Panc1 (cell line): ENCODE data around the gene SWI5. TPM values are rescaled to one million over a fixed set of nuclear protein-coding genes. Genes with fewer than 3 reads are reported as not detected.

ENCODE experiments used
- ATAC-seq: fragments of 200-7000 bp; cut with Tn5 transposase; 2 replicates; pipeline ENCODE4 v1.9.1; 2020; ENCODE audit warnings: mild to moderate bottlenecking, moderate library complexity
- BruUV-seq: library from RNA; stranded (reverse); fragments of 400-500 nt; replicated peaks from 2 replicates; lab custom pipeline; 2021; lab: Mats Ljungman, UMichigan
- CTCF ChIA-PET: fragments of 300-600 bp; sonication (Branson Sonifier 250); formaldehyde crosslinking; loops from one replicate; lab custom pipeline; 2022; ENCODE audit warnings: antibody characterized with exemption; lab: Charles Lee
- POLR2A ChIA-PET: fragments of 300-600 bp; sonication (Branson Sonifier 250); formaldehyde crosslinking; loops from one replicate; lab custom pipeline; 2022; ENCODE audit warnings: antibody characterized with exemption; lab: Charles Lee
- DNase-seq: peaks from one replicate; pipeline ENCODE4 v3.0.0-alpha.2; 2010; ENCODE audit warnings: low read depth, low spot score
- H3K27ac ChIP-seq: 2 replicates; pipeline ENCODE4 v1.5.1; 2011; ENCODE audit warnings: mild to moderate bottlenecking, low read length, inconsistent platforms
- H3K27me3 ChIP-seq: fragments of 200-500 bp; sonication (Bioruptor generic); 2 replicates; pipeline ENCODE4 v1.6.0; 2014; ENCODE audit warnings: low read length, inconsistent platforms; ENCODE audit not compliant: control insufficient read depth, insufficient read depth
- H3K36me3 ChIP-seq: fragments of 200-500 bp; sonication (Bioruptor generic); 2 replicates; pipeline ENCODE4 v1.5.1; 2014; ENCODE audit warnings: inconsistent platforms, mild to moderate bottlenecking, low read length, moderate library complexity; ENCODE audit not compliant: control insufficient read depth, insufficient read depth
- H3K4me1 ChIP-seq: 2 replicates; pipeline ENCODE4 v1.5.1; 2011; ENCODE audit warnings: inconsistent platforms, mild to moderate bottlenecking, low read length, moderate library complexity; ENCODE audit not compliant: control insufficient read depth, insufficient read depth
- H3K4me3 ChIP-seq, 2 experiments: 2 replicates each; pipeline ENCODE4 v1.5.1; 2011 to 2012; ENCODE audit warnings: low read depth in 2 of 2, low read length in 2 of 2, mild to moderate bottlenecking in 2 of 2, inconsistent platforms in 1 of 2, moderate library complexity in 1 of 2
- H3K9me3 ChIP-seq: fragments of 200-500 bp; sonication (Bioruptor generic); 2 replicates; pipeline ENCODE4 v1.5.1; 2014; ENCODE audit warnings: low read depth, mild to moderate bottlenecking, inconsistent platforms, low read length, moderate library complexity; ENCODE audit not compliant: control insufficient read depth, insufficient read depth
- POLR2AphosphoS5 ChIP-seq: IDR thresholded peaks from 2 replicates; pipeline ENCODE4 v1.6.1; 2012; ENCODE audit warnings: mild to moderate bottlenecking, low read depth, low read length, moderate library complexity
- REST ChIP-seq, 2 experiments: IDR thresholded peaks; 2 replicates each; pipeline ENCODE4 v1.6.1; 2011 to 2012; ENCODE audit warnings: low read depth in 2 of 2, control low read depth in 1 of 2, low read length in 1 of 2, mild to moderate bottlenecking in 1 of 2, moderate library complexity in 1 of 2; ENCODE audit not compliant: insufficient read depth in 1 of 2
- SIN3A ChIP-seq: IDR thresholded peaks from 2 replicates; pipeline ENCODE4 v1.6.1; 2012; ENCODE audit warnings: low read depth, mild to moderate bottlenecking, low read length, moderate library complexity, borderline replicate concordance; ENCODE audit not compliant: insufficient read depth
- TCF7L2 ChIP-seq: IDR thresholded peaks from 2 replicates; pipeline ENCODE4 v1.6.1; 2011; ENCODE audit warnings: mild to moderate bottlenecking, low read depth, low read length, inconsistent platforms
- in situ Hi-C: cut with HindIII; loops from 2 replicates; pipeline ENCODE4 v1.10.0; 2016; ENCODE audit warnings: low sequenced_read_pairs, low pct_unique_long_range_greater_than_20kb
- intact Hi-C: fragments of 100-400 bp; cut with micrococcal nuclease; formaldehyde crosslinking; loops from one replicate; pipeline ENCODE4 v1.10.0; 2022; ENCODE audit not compliant: unreplicated experiment
- total RNA-seq: library from RNA; stranded (reverse); gene quantifications from one replicate; pipeline ENCODE4 v1.2.1, GENCODE V29; 2021; ENCODE audit not compliant: unreplicated experiment
- TF ChIP-seq, protein P1 (sequence below): fragments of 450-650 bp; IDR thresholded peaks from 2 replicates; pipeline ENCODE4 v1.5.1; 2017; ENCODE audit warnings: mild to moderate bottlenecking

SWI5 gene
- total RNA-seq, 1 experiment from 2014 or later: 28.3 TPM

GRCh38 chr9:128250839-128251731 lies 25.0 kb upstream of the SWI5 start:
- TF ChIP-seq TCF7L2 (no peak), REST (IDR thresholded peaks at IDR 0.05; ENCODE audit: insufficient read depth in 1 of 2, low read depth in 2 of 2, low read length in 1 of 2) (no peak), POLR2AphosphoS5 (no peak), SIN3A (no peak)
- TF ChIP-seq, protein P1, sequence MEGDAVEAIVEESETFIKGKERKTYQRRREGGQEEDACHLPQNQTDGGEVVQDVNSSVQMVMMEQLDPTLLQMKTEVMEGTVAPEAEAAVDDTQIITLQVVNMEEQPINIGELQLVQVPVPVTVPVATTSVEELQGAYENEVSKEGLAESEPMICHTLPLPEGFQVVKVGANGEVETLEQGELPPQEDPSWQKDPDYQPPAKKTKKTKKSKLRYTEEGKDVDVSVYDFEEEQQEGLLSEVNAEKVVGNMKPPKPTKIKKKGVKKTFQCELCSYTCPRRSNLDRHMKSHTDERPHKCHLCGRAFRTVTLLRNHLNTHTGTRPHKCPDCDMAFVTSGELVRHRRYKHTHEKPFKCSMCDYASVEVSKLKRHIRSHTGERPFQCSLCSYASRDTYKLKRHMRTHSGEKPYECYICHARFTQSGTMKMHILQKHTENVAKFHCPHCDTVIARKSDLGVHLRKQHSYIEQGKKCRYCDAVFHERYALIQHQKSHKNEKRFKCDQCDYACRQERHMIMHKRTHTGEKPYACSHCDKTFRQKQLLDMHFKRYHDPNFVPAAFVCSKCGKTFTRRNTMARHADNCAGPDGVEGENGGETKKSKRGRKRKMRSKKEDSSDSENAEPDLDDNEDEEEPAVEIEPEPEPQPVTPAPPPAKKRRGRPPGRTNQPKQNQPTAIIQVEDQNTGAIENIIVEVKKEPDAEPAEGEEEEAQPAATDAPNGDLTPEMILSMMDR: no peak
- H3K4me1 ChIP-seq: no peaks in the 10 kb centered on the region
- no peaks in the 10 kb centered on the region for H3K9me3 ChIP-seq
- no peaks in the 10 kb centered on the region for H3K27me3 ChIP-seq
- ATAC-seq (no peak), DNase-seq (no peak)
- POLR2A ChIA-PET: interaction anchor here (0.6 kb wide), 2 partner anchors 54 to 59 kb away, joined by 3 read pairs; no protein-coding TSS in a partner anchor
- peak overlapping the region; percentile 32 to 40 for H3K4me3 ChIP-seq
- in situ Hi-C loops (no loop called here), intact Hi-C loops (no loop called here)
- BruUV-seq: no TSS peak
- no peak overlapping the region for H3K27ac ChIP-seq
- no peaks in the 10 kb centered on the region; the same call in 1 of the 2 replicates for H3K36me3 ChIP-seq
- CTCF ChIA-PET: interaction anchor here (0.7 kb wide), 1 partner anchor 25 kb away, joined by 3 read pairs; the partner anchor contains the start of genes GOLGA2 and SWI5

- Histone ChIP-seq H3K27ac (no peak overlapping the region), H3K4me3 (no peak overlapping the region), H3K9me3 (no peaks in the 10 kb centered on the region), H3K27me3 (no peaks in the 10 kb centered on the region), H3K4me1 (no peaks in the 10 kb centered on the region), H3K36me3 (no peaks in the 10 kb centered on the region; the same call in 1 of the 2 replicates)
- DNase-seq (no peak), ATAC-seq (no peak)
- ChIA-PET POLR2A (interaction anchor here (0.6 kb wide), 1 partner anchor 53 kb away, joined by 3 read pairs; no protein-coding TSS in a partner anchor), CTCF (no interaction called here)
- no TSS peak for BruUV-seq
- in situ Hi-C loops (no loop called here), intact Hi-C loops (no loop called here)
- TF ChIP-seq, protein P1: no peak
- TF ChIP-seq TCF7L2 (no peak), POLR2AphosphoS5 (no peak), SIN3A (no peak), REST (IDR thresholded peaks at IDR 0.05; ENCODE audit: insufficient read depth in 1 of 2, low read depth in 2 of 2, low read length in 1 of 2) (no peak)
Measured at GRCh38 chr9:128251732-128252100, 24.4 kb upstream of the SWI5 start.
